ENCODE data around the gene MACROH2A1. TPM values are rescaled to one million over a fixed set of nuclear protein-coding genes. Genes with fewer than 3 reads are reported as not detected.

MACROH2A1 gene
- total and polyA plus RNA-seq, 2 of the 4 experiments (the other 2 are of a cell fraction): 122 to 126 TPM

- in situ Hi-C loops (cut with MboI; ENCODE audit: low sequenced_read_pairs): no loop called here
- Histone ChIP-seq H2BK15ac (ENCODE audit: low read depth, low read length) (no peak overlapping the region), H3K4ac (ENCODE audit: low read depth, low read length) (no peak overlapping the region), H3K56ac (ENCODE audit: extremely low read depth, insufficient read depth, low read length) (no peak overlapping the region), H4K91ac (ENCODE audit: insufficient read depth, low read depth, low read length) (no peak overlapping the region), H2BK120ac (ENCODE audit: low read depth, low read length) (no peak overlapping the region), H2BK20ac (ENCODE audit: low read depth, low read length) (no peak overlapping the region), H3K27me3 (ENCODE audit: control insufficient read depth, insufficient read depth, low read length) (no peaks in the 10 kb centered on the region), H4K5ac (ENCODE audit: low read depth, low read length) (no peak overlapping the region), H2AK9ac (replicated peaks; ENCODE audit: low read depth, low read length, poor library complexity) (peak overlapping the region; percentile 10), H2AFZ (replicated peaks; ENCODE audit: low read length, poor library complexity) (no peak overlapping the region), H3K9ac (ENCODE audit: low read depth, low read length) (no peak overlapping the region), H3K14ac (replicated peaks; ENCODE audit: low read depth, low read length) (no peak overlapping the region), H3K4me1 (ENCODE audit: control insufficient read depth, insufficient read depth, low read length) (no peaks in the 10 kb centered on the region), H2AK5ac (ENCODE audit: low read depth, low read length) (0 out of 2 replicates have a peak overlapping the region, but pooled peaks have one; percentile 45), H3K27ac (ENCODE audit: insufficient read depth, low read length) (no peak overlapping the region), H3K4me3 (ENCODE audit: insufficient read depth, low read depth, low read length) (no peak overlapping the region), H3K9me3 (ENCODE audit: control insufficient read depth, insufficient read depth, low read length) (no peaks in the 10 kb centered on the region), H3K23ac (ENCODE audit: low read depth, low read length) (no peak overlapping the region), H3K18ac (ENCODE audit: low read depth, low read length) (no peak overlapping the region), H2BK5ac (ENCODE audit: low read depth, low read length, poor library complexity, severe bottlenecking) (no peak overlapping the region), H4K8ac (ENCODE audit: low read depth in 2 of 2, low read length in 2 of 2) (no peak overlapping the region), H3K79me1 (ENCODE audit: low read depth in 1 of 2, low read length in 2 of 2) (no peaks in the 10 kb centered on the region), H4K20me1 (ENCODE audit: insufficient read depth, low read length) (no peaks in the 10 kb centered on the region), H3K36me3 (ENCODE audit: control insufficient read depth, insufficient read depth, low read length) (no peaks in the 10 kb centered on the region), H3K4me2 (ENCODE audit: low read depth, low read length) (no peak overlapping the region), H3K9me1 (ENCODE audit: insufficient read depth, low read length) (peaks cover 10% of the 10 kb centered on the region; the same call in 1 of the 2 replicates)
- 100% methylated on average over 2 of the region's 8 CpGs; no CpG with 5 or more reads in 1 of the 2 experiments for WGBS, 2 experiments (ENCODE audit: extremely low coverage in 2 of 2, insufficient read length in 1 of 2)
- POLR2A ChIA-PET (ENCODE audit: unreplicated experiment): no interaction called here
- DNase-seq (no peak), ATAC-seq (ENCODE audit: low read depth) (no peak)
- BruUV-seq (replicated peaks): no TSS peak
- intact Hi-C loops (cut with micrococcal nuclease): no loop called here
- dilution Hi-C loops (cut with HindIII; ENCODE audit: low sequenced_read_pairs, unreplicated experiment): no loop called here
- TF ChIP-seq RCOR1 (IDR thresholded peaks at IDR 0.05; ENCODE audit: insufficient replicate concordance, low read length): no peak
- TF ChIP-seq MAFK (IDR thresholded peaks at IDR 0.05; ENCODE audit: low read depth, low read length): no peak
- no peak for TF ChIP-seq ELK1 (IDR thresholded peaks at IDR 0.05; ENCODE audit: borderline replicate concordance, low read depth, low read length)
- TF ChIP-seq SMC3 (IDR thresholded peaks at IDR 0.05; ENCODE audit: low read depth, low read length): no peak
- TF ChIP-seq RAD21 (IDR thresholded peaks at IDR 0.05; ENCODE audit: low read length): no peak
- TF ChIP-seq CEBPB (IDR thresholded peaks at IDR 0.05; ENCODE audit: low read depth, low read length): no peak
- no peak for TF ChIP-seq CHD1 (IDR thresholded peaks at IDR 0.05; ENCODE audit: low read depth, low read length)
- TF ChIP-seq MAZ (IDR thresholded peaks at IDR 0.05; ENCODE audit: borderline replicate concordance, low read depth, low read length): no peak
- TF ChIP-seq USF2 (IDR thresholded peaks at IDR 0.05; ENCODE audit: low read depth, low read length): no peak
- no peak for TF ChIP-seq CTCF (conservative IDR thresholded peaks at IDR 0.05; ENCODE audit: low read depth, low read length)
- CTCF ChIA-PET: interaction anchor here (1.1 to 1.2 kb wide), 2 partner anchors 115 to 142 kb away, joined by 3 to 4 read pairs; no protein-coding TSS in a partner anchor
These were observed 74.9 kb downstream of the MACROH2A1 start for GRCh38 chr5:135324160-135324559.

Measured in IMR-90 (cell line).